ENCODE measurements around the gene MYO5B.

Gene MYO5B

DNA sequence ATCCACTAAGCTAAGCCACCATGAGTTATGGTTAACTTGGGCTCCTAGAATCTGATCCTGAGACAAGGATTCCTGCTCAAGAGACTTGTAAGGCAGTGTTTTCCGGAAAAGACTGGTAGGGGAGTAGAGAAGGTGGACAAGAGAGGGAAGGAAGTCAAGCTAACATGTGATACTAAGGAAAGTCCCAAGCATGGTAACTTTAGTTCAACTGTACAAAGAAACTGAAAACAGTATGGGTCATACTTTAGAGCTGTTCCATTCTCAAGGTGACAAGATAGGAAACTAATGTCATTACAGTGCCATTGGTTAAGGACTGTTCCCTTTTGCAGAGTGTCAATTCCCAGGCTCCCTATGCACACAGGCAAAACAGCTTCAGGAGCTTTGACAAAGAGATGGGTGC is 5.8 kb downstream of the MYO5B start:
- no peak for DNase-seq (ENCODE audit: low read depth, low spot score)
- in situ Hi-C loops (cut with HindIII; ENCODE audit: low sequenced_read_pairs), result no loop called here
- no peak overlapping the region for H3K4me3 ChIP-seq (ENCODE audit: low read depth, low read length)

DNA sequence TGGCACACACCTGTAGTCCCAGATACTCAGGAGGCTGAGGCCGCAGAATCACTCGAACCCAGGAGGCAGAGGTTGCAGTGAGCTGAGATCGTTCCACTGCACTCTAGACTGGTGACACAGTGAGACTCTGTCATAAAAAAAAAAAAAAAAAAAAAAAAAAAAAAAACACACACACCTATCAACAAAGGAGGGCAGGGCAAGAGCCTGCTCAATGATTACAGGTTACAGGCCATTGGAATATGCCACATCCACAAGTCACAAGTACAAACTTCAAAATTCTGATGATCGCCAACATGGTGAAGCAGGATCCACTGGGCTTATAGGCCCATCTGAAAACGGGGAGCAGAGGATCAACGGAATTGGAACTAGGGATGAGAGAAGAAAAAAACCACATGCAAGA is 6.3 kb downstream of the MYO5B start:
- DNase-seq (ENCODE audit: low read depth, low spot score), result no peak
- in situ Hi-C loops (cut with HindIII; ENCODE audit: low sequenced_read_pairs), result no loop called here
- TF ChIP-seq, protein P1, sequence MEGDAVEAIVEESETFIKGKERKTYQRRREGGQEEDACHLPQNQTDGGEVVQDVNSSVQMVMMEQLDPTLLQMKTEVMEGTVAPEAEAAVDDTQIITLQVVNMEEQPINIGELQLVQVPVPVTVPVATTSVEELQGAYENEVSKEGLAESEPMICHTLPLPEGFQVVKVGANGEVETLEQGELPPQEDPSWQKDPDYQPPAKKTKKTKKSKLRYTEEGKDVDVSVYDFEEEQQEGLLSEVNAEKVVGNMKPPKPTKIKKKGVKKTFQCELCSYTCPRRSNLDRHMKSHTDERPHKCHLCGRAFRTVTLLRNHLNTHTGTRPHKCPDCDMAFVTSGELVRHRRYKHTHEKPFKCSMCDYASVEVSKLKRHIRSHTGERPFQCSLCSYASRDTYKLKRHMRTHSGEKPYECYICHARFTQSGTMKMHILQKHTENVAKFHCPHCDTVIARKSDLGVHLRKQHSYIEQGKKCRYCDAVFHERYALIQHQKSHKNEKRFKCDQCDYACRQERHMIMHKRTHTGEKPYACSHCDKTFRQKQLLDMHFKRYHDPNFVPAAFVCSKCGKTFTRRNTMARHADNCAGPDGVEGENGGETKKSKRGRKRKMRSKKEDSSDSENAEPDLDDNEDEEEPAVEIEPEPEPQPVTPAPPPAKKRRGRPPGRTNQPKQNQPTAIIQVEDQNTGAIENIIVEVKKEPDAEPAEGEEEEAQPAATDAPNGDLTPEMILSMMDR (IDR thresholded peaks at IDR 0.05; ENCODE audit: low read depth, low read length), result no peak
- H3K4me3 ChIP-seq (ENCODE audit: low read depth, low read length), result no peak overlapping the region

More for the DNA sequence above, 5.8 kb downstream of the MYO5B start:
- TF ChIP-seq, protein P1 (IDR thresholded peaks at IDR 0.05; ENCODE audit: low read depth, low read length), result no peak

GRCh38 chr18:50187659-50188058 is 7.3 kb downstream of the MYO5B start:
- H3K4me3 ChIP-seq (ENCODE audit: low read depth, low read length), result no peak overlapping the region
- no peak for DNase-seq (ENCODE audit: low read depth, low spot score)
- in situ Hi-C loops (cut with HindIII; ENCODE audit: low sequenced_read_pairs), result no loop called here
- TF ChIP-seq, protein P1 (IDR thresholded peaks at IDR 0.05; ENCODE audit: low read depth, low read length), result no peak

DNA sequence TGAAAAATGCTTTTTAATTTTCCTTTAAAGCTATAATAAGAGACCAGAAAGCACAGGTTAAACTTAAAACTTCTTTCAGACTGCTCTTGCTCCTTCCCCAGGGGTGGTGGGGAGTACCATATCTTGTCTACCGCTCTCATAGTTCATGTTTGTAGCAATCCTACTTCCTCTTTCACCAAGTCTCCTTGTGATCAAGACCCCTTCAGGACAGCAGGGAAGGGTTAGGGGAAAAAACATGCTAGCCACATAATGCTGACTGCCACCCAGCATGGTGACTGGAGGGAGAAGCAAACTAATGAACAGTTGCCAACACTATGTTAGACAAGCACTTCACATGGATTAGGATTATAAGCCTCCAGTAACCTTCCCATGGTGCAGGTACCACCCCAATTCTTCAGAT is 8.6 kb downstream of the MYO5B start:
- in situ Hi-C loops (cut with HindIII; ENCODE audit: low sequenced_read_pairs), result no loop called here
- no peak overlapping the region for H3K4me3 ChIP-seq (ENCODE audit: low read depth, low read length)
- DNase-seq (ENCODE audit: low read depth, low spot score), result no peak
- TF ChIP-seq, protein P1 (IDR thresholded peaks at IDR 0.05; ENCODE audit: low read depth, low read length), result no peak

- TF ChIP-seq, protein P1 (IDR thresholded peaks at IDR 0.05; ENCODE audit: low read depth, low read length), result no peak
- DNase-seq (ENCODE audit: low read depth, low spot score), result peak; percentile 70
- in situ Hi-C loops (cut with HindIII; ENCODE audit: low sequenced_read_pairs), result no loop called here
- H3K4me3 ChIP-seq (ENCODE audit: low read depth, low read length), result no peak overlapping the region
Measured at GRCh38 chr18:50183556-50183955, 11.4 kb downstream of the MYO5B start.

DNA sequence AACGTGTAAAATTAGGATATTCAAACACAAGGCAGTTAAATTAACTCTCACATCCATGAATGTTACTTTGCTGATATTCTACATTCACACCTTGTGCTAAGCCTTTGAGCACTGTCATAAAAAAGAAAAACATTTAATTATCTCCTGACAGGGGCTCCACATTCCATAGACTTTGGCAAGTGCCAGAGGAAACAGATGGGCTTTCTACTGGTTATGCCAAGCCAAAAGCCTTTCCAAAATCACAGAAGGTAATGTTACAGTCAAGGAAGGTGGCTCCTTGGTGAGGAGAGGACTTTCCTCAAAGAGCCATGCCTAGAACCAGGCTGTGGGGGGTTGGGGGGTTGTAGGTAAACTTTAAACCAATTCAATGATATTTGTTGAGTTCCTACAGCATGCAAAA is 12.4 kb downstream of the MYO5B start:
- DNase-seq (ENCODE audit: low read depth, low spot score), result no peak
- in situ Hi-C loops (cut with HindIII; ENCODE audit: low sequenced_read_pairs), result no loop called here
- TF ChIP-seq, protein P1 (IDR thresholded peaks at IDR 0.05; ENCODE audit: low read depth, low read length), result no peak

DNA sequence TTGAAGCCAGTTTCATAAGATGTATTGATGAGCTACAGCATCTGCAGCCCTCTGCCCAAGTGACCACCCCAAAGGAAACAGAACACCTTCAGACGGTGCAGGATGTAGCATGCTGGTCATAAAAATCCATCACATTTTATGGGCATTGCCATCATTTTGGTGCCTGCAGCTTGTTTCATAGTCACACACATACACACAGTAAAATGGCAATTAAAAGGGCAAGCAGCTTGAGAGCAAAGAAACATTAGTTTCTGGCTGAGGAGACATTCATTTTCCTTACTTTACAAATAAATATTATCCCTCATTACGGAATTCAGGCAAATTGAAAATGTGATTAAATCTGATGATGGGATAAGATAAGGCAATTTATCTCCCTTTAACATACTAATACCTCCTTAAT is 13.4 kb downstream of the MYO5B start:
- TF ChIP-seq, protein P1 (IDR thresholded peaks at IDR 0.05; ENCODE audit: low read depth, low read length), result no peak
- in situ Hi-C loops (cut with HindIII; ENCODE audit: low sequenced_read_pairs), result no loop called here
- DNase-seq (ENCODE audit: low read depth, low spot score), result no peak

More for the DNA sequence above, 12.4 kb downstream of the MYO5B start:
- H3K4me3 ChIP-seq (ENCODE audit: low read depth, low read length), result no peak overlapping the region

More for the DNA sequence above, 13.4 kb downstream of the MYO5B start:
- no peak overlapping the region for H3K4me3 ChIP-seq (ENCODE audit: low read depth, low read length)

Measured in astrocyte of the spinal cord (primary cell).